Raji (cell line): ENCODE results near the gene EXD3.

Experiments
- POLR2A ChIP-seq: IDR thresholded peaks from 2 replicates; pipeline ENCODE4 v1.6.1; 2011; ENCODE audit warnings: low read depth, low read length, control low read depth; ENCODE audit not compliant: insufficient read depth

The EXD3 gene

DNA sequence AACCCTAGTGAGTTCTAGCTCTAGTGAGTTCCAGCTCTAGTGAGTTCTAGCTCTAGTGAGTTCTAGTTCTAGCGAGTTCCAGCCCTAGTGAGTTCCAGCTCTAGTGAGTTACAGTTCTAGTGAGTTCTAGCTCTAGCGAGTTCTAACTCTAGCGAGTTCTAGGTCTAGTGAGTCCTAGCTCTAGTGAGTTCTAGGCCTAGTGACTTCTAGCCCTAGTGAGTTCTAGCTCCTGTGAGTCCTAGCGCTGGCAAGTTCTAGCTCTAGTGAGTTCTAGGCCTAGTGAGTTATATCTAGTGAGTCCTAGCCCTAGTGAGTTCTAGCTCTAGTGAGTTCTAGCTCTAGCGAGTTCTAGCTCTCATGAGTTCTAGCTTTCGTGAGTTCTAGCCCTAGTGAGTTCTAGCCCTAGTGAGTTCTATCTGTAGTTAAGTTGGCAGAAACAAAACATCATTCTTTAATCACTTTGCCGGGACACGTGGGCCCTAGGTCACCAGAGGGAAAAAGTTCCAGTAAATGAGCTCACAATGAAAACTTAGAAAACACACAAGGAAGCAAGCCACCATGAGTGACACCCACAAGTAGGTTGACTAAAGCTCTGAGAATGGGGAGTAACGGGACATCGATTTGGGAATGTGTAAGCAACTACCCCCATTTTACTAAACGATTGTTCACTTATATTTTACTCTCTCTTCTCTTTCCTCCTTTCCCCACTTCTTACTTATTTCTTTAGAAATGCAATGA is 47.5 kb downstream of the EXD3 start:
- TF ChIP-seq POLR2A: no peak

DNA sequence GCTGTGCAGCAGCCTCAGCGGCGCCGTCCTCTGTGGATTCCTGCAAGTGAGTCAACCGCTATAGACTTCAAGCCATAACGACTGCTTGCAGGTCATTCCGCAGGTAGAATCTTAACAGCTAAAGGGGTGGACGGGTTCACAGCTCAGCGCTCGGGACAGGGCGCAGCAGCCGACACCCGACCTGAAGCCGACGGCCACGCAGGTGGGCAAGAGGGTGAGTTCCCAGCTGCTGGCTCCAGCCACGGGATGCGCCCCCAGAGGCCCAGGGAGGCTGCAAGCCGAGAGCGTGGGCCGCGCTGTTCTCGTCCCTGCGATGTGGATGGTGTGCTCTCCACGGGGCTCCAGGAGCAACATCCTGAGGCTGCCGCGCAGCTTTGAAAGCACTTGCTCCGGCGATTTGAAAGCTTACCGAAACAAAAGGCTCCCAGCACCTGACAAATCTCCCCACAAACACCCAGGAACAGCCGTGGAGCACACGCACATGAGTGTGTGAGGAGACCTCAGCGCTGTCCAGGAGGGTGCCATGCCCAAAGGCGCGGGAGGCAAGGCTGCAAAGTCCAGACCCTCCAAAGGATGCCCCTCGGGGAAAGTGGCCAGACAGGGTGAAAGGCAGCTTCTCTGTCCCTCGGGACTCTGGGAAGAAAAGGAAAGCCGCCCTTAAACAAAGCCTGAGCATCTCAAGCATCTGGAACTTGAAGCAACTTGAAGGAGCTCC is 48.7 kb downstream of the EXD3 start:
- TF ChIP-seq POLR2A: no peak

DNA sequence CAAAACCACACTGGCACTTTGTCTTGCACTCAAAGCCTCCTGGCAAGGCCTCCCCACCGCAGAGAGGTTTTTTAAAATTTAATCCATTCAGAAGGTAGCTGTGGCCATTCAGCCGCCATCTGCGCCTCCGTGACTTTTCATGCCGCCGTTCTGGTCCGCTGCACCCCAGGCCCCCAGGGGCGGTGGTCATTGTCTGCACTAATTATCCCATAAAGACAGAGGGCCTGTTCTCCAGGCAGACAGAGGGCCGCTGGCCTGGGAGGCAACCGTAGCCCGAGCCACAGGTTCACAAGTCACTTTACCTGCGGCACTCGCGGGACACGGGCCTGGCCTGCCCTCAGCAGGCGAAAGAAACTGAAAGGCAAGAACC is 49.4 kb downstream of the EXD3 start:
- TF ChIP-seq POLR2A: no peak

DNA sequence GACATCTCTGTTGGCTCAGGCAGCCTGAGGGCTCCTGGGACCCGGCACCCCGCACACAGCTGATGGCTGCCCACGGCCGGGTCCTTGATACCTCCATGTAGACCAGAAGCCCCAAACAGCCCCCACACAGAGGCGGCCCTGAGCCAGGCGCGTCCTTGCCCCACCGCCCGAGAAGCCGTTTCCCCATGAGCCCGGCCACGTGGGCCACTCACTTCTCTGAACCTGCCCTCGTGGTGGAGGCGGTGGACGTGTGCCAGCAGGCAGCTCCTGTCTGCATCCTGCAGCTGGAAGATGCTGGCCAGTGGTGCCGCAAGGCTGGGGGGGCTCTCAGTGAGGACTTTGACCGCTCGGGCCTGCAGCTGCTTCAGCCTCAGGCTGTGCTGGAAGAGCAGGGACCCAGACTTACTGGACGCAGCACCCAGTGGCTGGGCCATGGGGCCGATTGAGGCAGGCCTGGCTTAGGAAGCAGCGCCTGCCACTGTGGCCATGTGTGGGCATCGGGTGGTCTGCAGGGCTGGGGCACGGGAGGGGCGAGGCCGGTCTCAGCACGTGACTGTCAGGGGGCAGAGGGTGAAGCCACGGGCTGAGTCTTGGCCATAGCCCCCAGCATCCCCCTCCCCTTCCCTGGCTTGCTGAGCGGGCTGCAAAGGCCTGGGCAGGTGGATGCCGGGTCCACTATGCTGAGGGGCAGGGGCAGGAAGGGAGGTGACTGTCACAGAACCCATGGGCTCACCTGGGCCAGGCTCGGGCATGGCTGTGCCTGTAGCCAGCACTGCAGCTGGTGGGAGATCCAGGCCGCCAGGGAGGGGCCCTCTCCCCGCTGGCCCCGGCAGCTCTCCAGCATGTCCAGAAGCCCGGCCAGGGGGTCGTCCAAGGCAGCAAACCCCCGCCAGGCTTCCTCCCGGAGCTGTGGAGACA is 50.0 kb downstream of the EXD3 start:
- TF ChIP-seq POLR2A: no peak

DNA sequence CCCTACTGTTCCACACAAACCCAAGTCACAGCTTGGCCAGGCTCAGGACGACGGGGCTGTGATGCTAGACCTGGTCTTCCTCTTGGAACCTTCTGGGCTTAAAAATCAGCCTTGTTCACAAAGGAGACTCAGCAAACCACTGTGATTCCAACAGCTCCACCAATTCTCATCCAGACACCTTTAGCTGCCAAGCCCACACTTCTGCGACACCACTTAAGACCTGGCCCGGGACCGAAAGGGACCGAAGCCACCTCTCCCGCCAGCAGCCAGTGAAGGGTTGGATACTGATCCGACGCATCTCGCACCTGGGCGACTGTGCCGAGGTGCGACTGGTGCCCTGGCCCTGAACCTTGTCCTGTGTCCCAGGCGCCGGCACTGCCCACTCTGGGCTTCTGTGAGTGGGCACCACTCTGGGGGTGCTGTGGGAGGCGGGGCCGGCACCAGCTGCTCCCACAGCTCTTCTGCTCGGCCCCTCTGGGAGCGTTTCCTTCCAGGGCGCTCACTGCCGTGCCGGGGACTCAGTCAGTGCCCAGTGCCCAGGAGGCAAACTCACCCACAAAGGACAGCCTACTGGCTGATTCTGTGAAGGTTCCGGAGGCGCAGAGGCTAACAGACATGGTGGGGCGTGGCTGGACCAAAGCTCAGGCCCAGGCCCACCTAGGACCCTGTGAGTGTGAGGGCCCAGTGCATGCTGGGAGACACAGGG is 50.9 kb downstream of the EXD3 start:
- no peak for TF ChIP-seq POLR2A

DNA sequence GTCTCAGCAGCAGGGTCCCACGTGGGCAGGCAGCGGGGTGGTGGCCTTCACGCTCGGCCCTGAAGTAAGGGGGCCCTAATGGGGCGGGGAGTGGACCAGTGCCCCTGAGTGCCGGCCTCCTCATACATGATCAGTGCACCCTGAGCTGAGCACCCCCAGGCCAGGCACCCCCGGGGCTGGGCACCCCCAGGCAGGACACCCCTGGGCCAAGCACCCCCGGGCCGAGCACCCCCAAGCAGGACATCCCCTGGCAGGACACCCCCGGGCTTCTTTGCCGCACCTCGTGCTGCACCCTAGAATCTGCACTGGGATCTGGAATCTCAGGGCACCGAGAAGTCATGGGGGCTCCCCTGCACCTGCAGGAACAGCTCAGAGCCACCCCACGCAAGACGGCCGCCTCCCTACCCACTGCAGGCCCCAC is 51.4 kb downstream of the EXD3 start:
- no peak for TF ChIP-seq POLR2A

DNA sequence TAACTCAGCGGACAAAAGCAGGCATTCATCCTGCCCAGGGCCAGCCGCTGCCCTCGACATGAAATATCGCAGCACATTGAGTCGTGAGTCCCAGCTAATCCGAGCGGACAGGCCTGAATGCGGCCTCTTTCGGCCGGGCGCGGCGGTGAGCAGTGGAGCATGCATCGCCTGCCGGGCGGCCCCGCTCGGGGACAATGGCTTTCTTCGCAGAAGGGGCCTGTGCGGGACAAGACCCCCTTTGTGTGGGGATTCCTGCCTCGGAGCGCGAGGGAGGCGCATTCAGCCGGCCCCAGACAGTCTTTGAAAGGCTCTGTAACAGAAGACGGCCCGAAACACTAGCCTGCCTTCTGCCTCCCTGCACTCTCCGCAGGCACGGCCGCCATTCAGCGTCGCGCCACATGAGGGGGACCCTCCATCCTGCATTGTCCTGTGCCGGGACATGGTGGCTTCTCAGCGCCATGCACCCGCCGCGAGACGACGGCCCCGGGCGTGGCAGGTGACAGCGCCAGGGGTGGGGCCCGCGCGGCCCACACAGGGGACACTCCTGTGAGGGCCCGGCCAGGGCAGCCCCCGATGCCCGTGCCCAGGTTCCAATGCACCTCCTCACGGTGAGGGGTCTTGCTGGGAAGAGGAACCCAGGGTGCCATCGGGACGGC is 52.0 kb downstream of the EXD3 start:
- no peak for TF ChIP-seq POLR2A

DNA sequence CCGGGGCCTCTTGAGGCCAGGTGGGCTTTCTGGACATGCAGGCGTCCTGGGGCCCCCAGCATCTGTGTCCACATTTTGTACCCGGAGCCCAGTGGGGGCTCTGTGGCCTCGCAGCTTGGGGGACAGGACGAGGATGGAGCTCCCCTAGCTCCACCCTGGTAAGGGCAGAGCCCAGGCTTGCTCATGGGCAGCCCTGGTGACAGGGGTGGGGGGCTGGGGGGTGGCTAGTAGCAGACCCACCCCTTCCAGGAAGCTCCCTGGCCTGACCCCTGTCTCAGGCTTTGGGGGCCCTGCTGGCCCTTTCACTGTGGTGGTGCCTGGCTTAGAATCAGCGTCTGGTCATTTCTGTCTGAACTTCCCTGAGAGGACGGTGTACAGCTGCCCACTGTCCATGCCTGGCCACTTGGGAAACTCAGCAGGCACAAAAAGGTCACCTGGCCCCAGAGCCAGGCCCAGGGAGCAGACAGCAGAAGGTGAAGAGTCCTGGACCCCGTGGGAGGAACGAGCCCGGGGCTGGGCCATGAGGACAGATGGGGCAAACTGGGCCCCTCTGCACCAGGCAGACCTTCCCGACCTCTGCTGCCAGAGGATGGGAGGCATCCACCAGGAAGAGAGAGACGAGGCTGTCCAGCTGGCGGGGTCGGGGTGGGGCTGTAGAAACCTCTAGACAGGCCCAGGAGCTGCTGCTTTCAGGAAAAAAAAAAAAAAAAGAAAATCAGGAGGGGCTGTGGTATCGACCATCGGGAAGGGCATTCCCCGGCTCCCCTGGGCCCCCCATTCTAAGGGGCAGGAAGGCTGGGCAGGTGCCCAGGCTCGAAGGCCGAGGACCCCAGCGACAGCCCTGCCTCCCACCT is 52.8 kb downstream of the EXD3 start:
- no peak for TF ChIP-seq POLR2A

DNA sequence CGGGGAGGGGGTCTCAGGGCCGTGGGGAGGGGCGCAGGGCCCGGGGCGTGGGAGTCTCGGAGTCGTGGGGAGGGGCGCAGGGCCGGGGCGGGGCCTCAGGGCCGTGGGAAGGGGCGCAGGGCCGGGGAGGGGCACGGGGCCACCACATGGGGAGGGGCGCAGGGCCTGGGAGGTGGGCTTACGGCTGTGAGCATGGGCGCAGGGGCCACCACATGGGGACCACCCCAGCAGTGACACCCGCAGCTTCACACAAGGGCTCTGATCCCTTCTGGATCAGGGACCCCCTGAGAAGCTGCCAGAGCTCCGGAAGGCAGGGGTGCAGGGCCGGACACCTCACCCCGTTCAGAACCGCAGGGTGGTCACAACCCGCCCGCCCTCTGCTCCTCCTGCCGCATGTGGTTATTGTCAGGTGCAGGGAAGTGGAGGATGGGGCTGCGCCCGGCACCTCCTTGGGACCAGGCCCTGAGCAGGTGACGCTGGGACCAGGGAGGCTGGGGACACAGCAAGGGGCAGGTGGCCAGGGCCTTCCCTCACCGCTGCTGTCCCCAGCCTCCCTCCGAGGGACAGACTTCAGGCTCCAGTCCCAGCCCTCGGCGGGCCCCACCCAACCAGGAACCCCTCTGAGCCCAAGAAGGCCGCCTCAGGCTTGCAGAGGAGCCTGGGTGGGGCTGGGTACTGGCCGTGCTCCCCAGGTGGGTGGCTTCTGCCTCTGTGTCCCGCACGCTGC is 53.7 kb downstream of the EXD3 start:
- no peak for TF ChIP-seq POLR2A

DNA sequence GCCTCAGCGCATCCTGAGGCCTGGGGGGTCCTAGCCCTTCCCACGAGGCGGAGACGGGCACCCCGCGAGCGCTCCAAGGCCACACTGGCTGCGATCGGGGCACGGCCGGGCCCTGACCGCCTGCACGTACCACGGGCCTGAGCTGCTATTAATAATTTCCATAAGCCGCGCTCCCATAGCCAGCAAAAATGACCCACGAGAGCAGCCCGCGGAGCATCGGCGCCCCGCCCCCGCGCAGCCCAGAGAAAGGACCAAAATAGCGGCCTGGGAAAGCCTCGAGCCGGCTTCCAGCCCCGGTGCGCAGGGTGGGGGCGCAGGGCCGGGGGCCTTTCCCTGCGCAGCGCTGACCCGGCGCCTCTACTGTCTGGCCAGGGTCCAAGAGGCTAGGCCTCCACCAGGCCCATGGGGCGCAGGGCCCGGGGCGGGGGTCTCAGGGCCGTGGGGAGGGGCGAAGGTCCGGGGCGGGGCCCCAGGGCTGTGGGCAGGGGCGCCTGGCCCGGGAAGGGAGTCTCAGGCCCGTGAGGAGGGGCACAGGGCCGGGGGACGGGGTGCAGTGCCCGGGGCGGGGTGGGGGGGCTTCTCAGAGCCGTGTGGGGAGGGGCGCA is 54.4 kb downstream of the EXD3 start:
- TF ChIP-seq POLR2A: no peak

DNA sequence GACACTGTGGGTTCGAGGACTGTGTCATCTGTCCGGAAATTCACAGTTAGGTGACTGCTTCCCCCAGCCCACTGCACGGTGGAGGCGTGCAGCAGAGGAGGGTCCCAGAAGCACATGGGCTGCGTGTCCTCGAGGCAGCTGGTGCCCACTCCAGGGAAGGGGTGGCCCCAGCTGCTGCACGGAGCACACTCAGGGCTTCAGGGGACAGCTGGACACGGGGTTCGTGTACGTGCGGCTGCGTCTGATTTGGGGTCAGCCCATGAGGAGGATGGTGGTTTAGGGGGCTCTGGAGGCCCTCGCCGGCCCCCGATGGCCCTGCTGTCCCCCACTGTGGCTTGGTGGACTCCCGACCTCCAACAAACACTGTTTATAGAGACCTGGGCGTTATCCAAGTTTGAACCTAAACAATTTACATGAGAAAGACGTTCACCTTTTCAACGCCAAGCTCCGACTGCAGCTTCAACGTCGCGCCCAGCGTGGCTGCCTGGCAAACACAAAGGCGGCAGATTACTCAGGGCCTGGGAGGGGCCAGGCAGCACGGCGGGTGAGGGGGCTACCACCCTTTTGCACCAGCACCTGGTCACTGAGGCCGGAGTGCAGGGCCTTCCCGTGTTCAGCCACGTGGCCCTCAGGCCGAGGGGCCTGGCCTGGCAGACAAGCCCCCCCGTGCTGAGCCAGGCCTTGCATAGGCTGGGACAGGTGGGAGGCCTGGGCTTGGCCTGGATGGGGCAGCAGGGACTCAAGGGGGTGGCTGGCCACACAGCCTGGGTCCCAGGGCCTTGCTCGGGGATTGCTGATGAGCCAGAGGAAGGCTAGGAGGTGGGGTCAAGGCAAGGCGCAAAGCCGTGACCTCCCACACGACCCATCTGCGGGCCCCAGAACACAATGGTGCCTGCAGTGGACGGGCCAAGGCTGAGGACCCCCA is 55.2 kb downstream of the EXD3 start:
- no peak for TF ChIP-seq POLR2A
